Astrocyte of the hippocampus (primary cell): ENCODE measurements around the gene PLA2R1.

ENCODE experiments used
- DNase-seq: peaks from one replicate; pipeline ENCODE4 v3.0.0; 2011; ENCODE audit warnings: low read depth, low spot score

PLA2R1 gene

DNA sequence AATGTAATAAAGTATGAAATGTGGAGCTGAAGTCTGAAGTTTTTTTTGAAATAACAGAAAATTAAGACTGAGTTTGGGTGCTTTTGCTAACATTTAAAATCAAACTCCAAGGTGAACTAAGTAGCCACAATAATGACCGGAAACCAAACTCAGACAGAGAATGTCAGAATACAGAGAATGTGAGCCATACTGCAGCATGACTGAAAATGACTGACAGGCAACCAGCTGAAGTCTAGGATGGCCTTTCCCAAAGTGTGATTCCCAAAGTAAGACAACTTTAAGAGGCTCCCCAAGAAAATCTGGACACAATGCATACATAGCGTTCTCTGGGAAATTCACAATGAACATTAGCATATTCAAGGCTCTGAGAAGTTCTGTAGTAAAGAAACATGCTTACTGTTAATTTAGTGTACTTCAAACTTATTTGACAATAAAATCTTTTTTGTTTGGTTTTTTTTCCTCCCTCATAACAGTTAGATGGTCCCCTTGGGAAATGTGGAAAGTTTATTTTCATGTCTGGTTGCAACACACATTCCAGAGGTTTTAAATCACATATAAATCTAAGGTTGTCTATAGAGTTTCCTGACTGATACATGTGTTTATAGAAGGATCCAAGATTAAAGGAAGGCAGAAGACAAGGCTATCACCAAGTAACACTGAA, 28.6 kb downstream of the PLA2R1 start:
- DNase-seq = peak; percentile 38

DNA sequence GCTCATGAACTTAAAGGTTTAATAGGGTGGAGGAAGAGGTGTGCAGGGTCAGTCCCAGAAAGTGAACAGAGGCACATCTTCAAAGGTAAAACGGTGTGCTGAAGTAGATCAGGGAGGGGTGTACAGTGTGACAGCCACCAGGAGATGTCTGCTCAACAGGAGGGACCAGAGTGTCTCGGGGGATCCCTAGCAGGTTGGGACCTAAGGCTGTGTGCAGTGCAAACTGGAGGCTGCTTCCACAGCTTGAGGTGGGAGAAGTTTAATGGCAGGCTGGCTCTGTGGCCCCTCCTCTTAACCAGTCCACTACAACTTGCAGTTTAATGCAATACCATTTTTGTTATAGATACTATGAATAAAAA, 33.2 kb downstream of the PLA2R1 start:
- no peak for DNase-seq

GRCh38 chr2:160028431-160029269, 33.8 kb downstream of the PLA2R1 start:
- DNase-seq = peak; percentile 64

- no peak for DNase-seq
Measured at GRCh38 chr2:160022162-160022561, 40.3 kb downstream of the PLA2R1 start.

GRCh38 chr2:160019374-160020090, 42.9 kb downstream of the PLA2R1 start:
- no peak for DNase-seq

GRCh38 chr2:160015746-160016145, 46.7 kb downstream of the PLA2R1 start:
- no peak for DNase-seq

- DNase-seq = no peak
Measured at GRCh38 chr2:160014227-160014626, 48.2 kb downstream of the PLA2R1 start.

- no peak for DNase-seq
Measured at GRCh38 chr2:160010361-160011145, 51.9 kb downstream of the PLA2R1 start.

- no peak for DNase-seq
Measured at GRCh38 chr2:160007111-160007510, 55.3 kb downstream of the PLA2R1 start.

DNA sequence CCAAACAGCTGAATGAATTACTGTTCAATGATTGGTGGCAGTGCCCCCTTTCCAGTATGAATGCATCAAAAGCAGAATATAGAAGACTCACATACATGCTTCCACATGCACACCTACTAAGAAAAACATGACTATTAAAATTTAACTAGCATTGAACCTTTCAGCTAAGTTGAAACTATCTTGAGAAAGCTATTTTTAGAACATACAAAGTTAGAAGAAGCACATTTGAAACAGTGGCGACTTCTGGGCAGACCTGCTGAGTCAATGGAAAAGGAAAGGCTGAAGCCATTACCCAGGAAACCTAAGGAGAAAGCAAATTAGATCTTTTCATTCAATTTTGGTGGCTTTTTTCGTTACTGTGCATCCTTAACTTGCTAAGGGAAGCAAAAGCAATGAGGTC, 55.9 kb downstream of the PLA2R1 start:
- no peak for DNase-seq

DNA sequence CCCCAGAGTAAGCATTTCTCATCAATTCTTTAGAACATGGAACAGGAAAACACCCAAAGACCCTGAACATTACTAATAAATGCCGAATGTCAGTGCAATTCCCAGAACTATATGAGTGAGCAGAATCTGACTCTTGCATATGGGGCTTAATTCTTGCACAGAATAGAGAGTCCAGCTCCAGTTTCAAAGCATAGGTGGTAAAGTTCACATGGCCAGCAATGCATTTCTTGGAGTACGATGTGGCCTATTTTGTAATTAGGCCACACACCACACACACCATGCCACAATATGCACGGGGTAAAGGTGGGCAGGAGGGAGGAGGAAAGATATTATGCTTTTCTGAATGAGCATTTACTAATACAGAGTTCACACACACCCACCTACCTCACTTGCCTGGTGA, 56.5 kb downstream of the PLA2R1 start:
- no peak for DNase-seq

GRCh38 chr2:160005476-160005875, 56.9 kb downstream of the PLA2R1 start:
- DNase-seq = no peak

DNA sequence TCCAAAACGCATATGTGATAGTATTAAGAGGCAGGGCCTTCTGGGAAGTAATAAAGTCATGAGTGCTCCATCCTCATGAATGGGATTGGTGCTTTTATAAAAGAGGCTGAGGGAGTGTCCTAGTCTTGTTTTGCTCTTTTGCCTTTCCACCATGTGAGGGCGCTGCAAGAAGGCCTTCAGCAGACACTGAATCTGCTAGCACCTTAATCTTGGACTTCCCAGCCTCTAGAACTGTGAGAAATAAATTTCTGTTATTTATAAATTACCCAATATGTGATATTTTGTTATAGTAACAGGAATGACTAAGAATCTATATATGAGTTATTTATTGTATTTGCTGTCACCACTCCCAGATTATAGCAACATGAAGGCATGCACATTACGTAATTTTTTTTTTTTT, 63.5 kb downstream of the PLA2R1 start:
- no peak for DNase-seq

DNA sequence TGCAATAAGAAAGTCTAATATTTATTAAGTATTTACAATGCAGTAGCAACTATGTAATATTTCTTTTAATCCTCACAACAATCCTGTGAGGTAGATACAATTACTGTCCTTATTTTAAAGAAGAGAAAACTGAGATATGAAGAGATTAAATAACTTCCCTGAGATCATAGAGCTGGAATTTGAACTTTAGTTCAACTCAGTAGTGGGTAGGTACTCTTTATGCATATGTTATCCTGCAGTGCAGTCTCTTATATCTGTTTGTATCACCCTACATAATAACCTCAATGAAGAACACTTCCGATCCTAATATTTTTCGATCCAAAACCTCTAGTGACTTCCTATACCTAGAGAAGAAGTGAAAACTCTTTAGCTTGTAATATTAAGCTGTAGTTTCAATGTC, 64.2 kb downstream of the PLA2R1 start:
- DNase-seq = no peak

- peak; percentile 14 for DNase-seq
Measured at GRCh38 chr2:159996792-159997546, 65.4 kb downstream of the PLA2R1 start.

- no peak for DNase-seq
Measured at GRCh38 chr2:159995038-159995437, 67.4 kb downstream of the PLA2R1 start.

- DNase-seq = no peak
Measured at GRCh38 chr2:159989249-159989648, 73.2 kb downstream of the PLA2R1 start.

GRCh38 chr2:159988412-159988970, 73.9 kb downstream of the PLA2R1 start:
- no peak for DNase-seq

- no peak for DNase-seq
Measured at GRCh38 chr2:159987181-159987580, 75.2 kb downstream of the PLA2R1 start.

DNA sequence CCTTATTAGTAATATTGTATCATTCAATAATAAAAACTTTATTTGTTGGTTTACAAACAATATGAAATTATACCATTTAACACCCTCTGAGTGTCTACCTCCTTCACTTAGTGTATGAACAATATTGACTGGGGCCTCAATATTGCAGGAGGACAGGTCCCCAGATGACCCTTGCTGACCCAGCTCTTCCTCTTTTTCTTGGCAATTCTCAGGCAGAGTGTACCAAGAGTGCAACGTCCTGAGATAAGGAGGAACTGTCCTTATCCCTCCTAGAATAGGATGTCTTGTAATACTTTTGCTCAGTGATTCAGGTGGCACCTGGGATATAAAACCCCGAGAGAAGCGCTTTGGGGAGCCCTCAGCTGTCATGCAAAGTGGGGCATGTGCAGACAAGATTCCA, 76.8 kb downstream of the PLA2R1 start:
- no peak for DNase-seq

- DNase-seq = no peak
Measured at GRCh38 chr2:159984034-159984433, 78.4 kb downstream of the PLA2R1 start.
